GM19452 (cell line): ENCODE data around the gene PTPN3.

ENCODE experiments used
- ATAC-seq: cut with Tn5 transposase; IDR thresholded peaks from one replicate; pipeline ENCODE4 v1.9.1; 2021; ENCODE audit not compliant: unreplicated experiment

The PTPN3 gene

GRCh38 chr9:109428854-109429253 is 69.3 kb downstream of the PTPN3 start:
- ATAC-seq = no peak

DNA sequence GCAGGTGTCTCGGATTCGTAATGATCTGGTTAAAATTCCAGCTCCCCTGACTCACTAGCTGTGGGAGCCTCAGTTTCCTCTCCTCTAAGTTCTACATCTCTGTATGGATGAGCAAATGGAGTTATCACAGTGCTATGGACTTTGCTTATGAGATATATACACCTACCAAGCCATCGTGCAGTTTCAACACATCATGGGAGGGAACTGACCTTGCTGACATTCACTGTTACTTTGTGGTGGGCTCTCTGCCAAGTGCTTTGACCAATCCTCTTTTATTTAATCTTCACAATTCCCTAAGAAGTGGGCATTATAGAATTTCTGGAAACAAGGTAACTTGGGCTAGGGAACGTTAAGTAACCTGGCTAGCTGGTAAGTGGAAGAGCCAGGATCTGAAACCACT is 70.2 kb downstream of the PTPN3 start:
- no peak for ATAC-seq

GRCh38 chr9:109426626-109427402 is 71.3 kb downstream of the PTPN3 start:
- no peak for ATAC-seq

DNA sequence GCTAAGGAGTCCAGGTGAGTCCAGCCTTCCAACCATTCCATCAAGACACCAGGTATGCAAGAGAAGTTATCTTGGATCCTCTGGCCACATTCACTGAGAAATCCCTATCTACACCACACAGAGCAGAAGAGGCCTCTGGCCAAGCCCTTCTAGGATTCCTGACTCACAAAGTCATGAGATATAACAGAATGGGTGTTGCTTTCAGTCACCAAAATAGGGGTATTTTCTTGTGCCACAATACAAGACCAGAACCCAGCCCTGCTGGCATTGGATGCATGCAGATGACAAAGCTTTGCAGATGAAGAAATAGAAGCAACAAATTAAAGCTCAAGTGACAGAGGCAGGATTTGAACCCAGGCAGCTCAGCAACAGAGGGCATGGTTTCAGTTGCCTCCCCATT is 73.5 kb downstream of the PTPN3 start:
- ATAC-seq = no peak

- ATAC-seq = no peak
These were observed 74.2 kb downstream of the PTPN3 start for GRCh38 chr9:109423877-109424276.

DNA sequence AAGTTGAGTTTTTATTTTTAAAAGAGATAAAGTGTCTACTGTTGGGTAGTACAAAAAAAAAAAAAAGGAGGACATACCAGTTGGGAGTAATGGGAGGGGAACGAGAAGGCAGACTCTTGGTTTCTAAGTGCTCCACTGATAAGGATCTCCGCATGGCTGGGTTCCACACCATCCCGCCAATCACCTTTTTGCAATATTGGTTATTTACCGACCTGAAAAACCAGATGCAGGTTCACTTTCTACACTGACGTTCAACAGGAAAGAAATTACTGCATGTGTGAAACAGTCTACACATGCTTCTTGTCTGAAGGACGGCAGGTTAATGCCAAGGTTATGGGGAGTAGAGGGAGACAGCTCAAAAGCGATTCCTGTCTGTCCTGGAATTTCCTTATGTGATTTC is 75.5 kb downstream of the PTPN3 start:
- peak; percentile 78 for ATAC-seq

- ATAC-seq = no peak
These were observed 76.8 kb downstream of the PTPN3 start for GRCh38 chr9:109421026-109421970.

DNA sequence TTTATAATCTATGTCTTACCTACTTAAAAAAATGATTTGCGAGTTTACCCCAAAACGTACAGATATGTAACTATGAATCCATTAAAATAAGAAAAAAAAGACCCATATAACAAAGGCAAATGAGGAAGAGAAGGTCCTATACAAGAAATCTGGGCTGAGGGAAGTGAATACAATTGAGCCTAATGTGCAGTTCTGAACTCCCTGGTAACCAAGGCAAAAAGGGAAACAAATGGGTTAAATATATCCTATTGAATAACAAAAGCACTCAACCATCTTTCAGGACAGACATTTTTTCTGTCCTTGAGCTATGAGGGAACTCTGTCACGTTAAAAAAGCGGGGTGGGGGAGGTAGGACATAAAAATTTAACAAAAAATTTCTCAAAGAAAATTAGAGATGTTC is 78.6 kb downstream of the PTPN3 start:
- no peak for ATAC-seq

DNA sequence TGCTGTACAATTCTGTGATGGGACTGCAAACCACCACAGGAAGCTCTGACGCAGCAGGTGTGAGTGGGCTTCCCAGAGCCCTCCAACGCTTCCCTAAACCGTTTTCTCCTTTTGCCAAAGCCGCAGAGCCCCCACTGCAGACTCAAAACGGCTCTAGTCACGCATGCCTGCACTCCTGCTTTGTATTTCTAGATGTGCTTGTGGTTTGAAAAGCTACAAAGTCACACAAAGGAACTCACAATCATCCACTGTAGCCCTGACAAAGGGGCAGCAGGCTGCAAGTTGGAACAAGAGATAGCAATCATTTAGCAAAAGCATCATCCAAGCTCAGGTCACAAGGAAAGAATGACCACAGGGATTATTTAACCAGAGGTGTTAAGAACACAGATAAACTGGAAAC is 79.3 kb downstream of the PTPN3 start:
- ATAC-seq = no peak

- ATAC-seq = no peak
These were observed 80.2 kb downstream of the PTPN3 start for GRCh38 chr9:109417585-109418544.

GRCh38 chr9:109417054-109417453 is 81.1 kb downstream of the PTPN3 start:
- ATAC-seq = no peak

DNA sequence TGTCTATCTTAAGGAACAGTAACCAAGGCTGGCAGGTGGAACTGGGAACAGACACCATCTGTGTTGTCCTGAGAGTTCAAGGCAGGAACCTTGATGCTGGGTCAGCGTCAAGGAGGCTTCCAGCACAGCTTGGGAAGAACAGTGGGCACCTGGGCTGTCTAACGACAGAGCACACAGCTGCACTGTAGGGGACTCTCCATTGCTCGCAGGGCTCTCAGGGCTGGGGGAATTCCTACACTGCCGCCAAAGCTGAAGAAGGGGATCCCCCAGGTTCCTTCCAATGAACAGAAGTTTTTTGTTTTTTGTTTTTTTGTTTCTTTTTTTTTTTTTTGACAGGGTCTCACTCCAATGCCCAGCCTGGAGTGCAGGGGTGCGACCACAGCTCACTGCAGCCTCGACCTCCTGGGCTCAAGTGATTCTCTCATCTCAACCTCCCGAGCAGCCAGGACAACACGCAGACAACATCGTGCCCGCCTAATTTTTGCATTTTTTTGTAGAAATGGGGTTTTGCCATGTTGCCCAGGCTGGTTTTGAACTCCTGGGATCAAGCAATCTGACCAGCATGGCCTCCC is 81.9 kb downstream of the PTPN3 start:
- ATAC-seq = peak; percentile 43

DNA sequence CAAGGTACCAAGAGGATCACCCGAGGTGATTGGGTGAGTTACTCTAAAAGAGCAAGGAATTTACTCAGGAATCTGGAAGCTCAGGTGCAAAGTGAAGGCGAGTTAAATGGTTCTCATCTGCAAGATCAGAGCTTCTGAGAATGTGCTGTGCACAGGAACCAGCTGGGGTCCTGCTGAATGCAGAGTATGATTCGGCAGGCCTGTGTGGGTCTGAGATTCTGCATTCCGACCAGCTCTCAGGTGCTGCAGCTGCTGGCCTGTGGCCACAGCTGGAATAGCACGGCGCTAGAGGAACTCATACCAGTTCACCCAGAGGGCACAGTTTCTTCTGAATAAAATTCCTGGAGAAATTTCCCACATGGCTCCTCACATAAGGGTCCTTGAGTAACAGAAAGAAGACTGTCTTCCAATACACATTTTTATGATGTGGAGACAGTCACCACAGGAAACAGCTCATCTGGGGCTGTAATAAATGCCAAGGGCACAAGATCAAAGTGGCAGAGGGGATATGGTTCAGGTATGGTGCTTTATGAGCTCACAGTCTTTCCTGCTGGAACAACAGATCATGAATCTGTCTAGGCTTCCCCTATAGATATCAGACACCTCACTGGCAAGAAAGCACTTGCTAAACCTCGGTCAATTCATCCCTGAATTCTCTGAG is 83.9 kb downstream of the PTPN3 start:
- no peak for ATAC-seq

DNA sequence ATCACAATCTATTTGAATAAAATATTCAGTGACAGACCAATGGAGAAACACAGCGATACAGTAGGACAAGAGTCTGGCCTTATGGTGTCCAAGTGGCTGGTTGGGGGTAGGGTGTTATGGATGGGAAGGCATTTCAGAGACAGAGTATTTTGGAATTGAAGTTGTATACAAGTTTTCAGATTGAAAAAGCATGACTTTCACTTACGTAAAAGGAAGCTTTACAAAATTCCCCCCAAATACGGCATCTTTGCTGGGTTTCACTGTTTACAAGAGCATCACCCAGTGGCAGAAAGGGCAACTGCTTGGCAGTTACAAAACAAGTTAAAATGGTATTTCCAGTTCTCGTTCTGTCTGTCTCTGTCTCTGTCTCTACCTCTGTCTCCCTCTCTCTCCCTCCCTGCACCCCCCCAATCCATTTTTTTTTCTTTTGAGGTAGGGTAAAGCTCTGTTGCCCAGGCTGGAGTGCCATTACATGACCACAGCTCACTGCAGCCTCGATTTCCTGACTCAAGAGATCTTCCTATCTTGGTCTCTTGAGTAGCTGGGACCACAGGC is 86.2 kb downstream of the PTPN3 start:
- ATAC-seq = peak; percentile 46

- peak; percentile 77 for ATAC-seq
These were observed 86.9 kb downstream of the PTPN3 start for GRCh38 chr9:109411069-109411761.

DNA sequence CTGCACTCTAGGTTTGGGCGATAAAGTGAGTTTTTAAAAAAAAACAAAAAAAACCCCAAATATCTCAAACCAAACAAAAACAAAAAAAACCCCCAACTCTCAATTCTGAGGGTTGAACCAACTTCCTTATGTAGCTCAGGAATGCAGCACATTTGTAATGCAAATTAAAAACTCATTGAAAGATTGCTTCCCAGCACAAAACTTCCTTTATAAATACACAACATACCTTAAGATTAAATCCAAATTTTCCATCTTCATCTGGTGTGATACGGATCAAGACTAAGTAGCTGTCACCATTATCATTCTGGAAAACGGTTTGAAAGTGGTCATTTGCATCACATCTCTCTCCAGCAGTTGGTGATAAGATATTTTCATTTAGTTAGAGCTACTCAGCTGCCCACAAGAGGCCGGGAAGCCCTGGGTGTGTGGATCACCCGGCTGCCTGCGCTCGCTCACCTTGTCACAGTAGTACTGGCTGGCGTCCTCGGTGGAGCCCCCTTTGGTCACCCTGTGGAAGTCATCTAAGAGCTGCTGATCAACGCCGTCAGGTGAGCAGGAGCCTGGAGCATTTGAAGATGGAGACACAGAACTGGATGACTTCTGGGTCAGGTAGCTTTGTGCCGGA is 88.2 kb downstream of the PTPN3 start:
- ATAC-seq = no peak

DNA sequence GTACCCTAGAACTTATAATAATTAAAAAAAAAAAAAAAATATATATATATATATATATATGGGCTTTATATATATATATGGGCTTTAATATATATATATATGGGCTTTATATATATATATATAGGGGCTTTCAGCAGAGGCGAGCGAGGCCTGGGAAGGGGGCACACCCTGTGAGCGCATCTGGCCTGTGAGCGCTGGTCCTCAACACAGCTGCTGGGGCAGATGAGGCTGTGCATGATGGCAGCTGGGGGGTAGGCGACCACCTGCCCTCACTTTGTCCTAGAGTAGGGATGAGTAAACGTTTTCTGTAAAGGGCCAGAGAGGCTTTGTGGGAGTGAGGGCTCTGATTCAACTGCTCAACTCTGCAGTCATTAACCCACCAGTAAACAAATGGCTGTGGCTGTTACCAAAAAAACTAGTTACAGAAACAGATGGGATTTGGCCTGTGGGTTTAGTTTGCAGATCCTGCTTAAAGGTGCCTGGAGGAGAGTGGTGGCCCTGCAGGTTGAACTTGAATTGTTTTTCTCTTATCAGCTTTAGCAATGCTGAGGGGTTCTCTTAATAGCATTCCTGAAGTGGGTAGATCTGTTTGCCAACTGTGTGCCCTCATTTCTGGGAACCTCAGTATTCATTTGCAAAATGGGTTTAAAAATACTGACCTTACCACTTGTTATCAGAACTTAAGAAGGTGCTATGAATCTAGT is 89.2 kb downstream of the PTPN3 start:
- ATAC-seq = no peak

DNA sequence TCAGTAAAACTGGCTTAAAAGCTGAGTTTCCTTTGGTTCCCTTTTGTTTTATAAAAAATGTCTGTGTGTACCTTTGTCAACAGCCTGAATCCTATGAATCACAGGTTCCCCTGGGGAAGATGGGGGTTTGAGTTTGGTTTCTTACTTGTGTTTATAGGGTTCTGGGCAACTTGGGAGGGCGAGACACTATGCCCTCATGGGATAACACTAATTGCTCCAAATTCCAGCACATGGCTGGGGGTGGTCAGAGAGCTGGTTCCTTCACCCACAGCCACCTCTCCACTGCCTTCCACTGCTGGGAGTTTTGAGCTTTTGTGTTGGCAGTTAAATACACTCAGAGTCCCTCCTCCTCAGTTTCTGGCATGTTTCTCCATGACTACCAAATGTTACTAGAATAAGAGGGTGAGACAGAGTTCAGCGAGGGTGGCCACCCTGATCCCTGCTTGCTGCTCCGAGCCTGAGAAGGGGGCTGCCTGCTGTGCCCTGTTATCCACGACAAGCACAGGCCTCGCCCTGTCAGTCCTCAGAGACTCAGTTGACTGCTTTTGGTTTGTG is 94.3 kb downstream of the PTPN3 start:
- no peak for ATAC-seq
